HEK293 (cell line): Measurements from ENCODE around the gene CASK.

Experiments used
- CTCF ChIA-PET: fragments of 350-600 bp; formaldehyde crosslinking; extraction: SDS; loops from one replicate; lab custom pipeline; 2021; ENCODE audit warnings: antibody characterized with exemption; lab: Yijun Ruan, JAX
- POLR2A ChIA-PET: fragments of 300-600 bp; formaldehyde crosslinking; extraction: SDS; loops from one replicate; lab custom pipeline; 2020; ENCODE audit warnings: antibody characterized with exemption, inconsistent platforms; lab: Yijun Ruan, JAX
- H3K27ac ChIP-seq: fragments of 200-500 bp; sonication (Bioruptor generic); 2 replicates; pipeline ENCODE4 v1.5.1; 2014; ENCODE audit warnings: low read depth, low read length, control low read depth, inconsistent platforms; ENCODE audit errors: extremely low read depth
- H3K36me3 ChIP-seq, 2 experiments: fragments of 200-500 bp in 1 of 2; sonication (Bioruptor generic) in 1 of 2; 1 replicate in 1 of 2; 2 replicates in 1 of 2; pipeline ENCODE4 v1.5.1; 2014 to 2017; ENCODE audit warnings: inconsistent platforms in 2 of 2, low read length in 2 of 2; ENCODE audit not compliant: control insufficient read depth in 2 of 2, insufficient read depth in 1 of 2
- H3K4me1 ChIP-seq: fragments of 200-500 bp; sonication (Bioruptor generic); 2 replicates; pipeline ENCODE4 v1.5.1; 2014; ENCODE audit warnings: mild to moderate bottlenecking, low read length, inconsistent platforms; ENCODE audit not compliant: control insufficient read depth, insufficient read depth
- H3K4me3 ChIP-seq: 2 replicates; pipeline ENCODE4 v1.5.1; 2011; ENCODE audit warnings: low read depth, mild to moderate bottlenecking, control low read depth, low read length, moderate library complexity
- H3K9me3 ChIP-seq: fragments of 200-500 bp; sonication (Bioruptor generic); 2 replicates; pipeline ENCODE4 v1.5.1; 2014; ENCODE audit warnings: low read depth, low read length, inconsistent platforms; ENCODE audit not compliant: control insufficient read depth, insufficient read depth
- EGR2 ChIP-seq: fragments of 450-650 bp; formaldehyde crosslinking; IDR thresholded peaks from 2 replicates; pipeline ENCODE4 v1.5.1; 2016; ENCODE audit warnings: low read depth, missing biosample characterization, missing genetic modification characterization
- GLIS1 ChIP-seq: fragments of 450-650 bp; formaldehyde crosslinking; IDR thresholded peaks from 2 replicates; pipeline ENCODE4 v1.5.1; 2016; ENCODE audit warnings: missing biosample characterization, missing genetic modification characterization
- IKZF3 ChIP-seq: fragments of 450-650 bp; IDR thresholded peaks from 2 replicates; pipeline ENCODE4 v1.5.0; 2018; ENCODE audit warnings: missing biosample characterization, mild to moderate bottlenecking, missing genetic modification characterization, moderate library complexity
- KLF10 ChIP-seq: fragments of 450-650 bp; IDR thresholded peaks from 2 replicates; pipeline ENCODE4 v1.5.1; 2018; ENCODE audit warnings: missing biosample characterization, mild to moderate bottlenecking, missing genetic modification characterization
- KLF8 ChIP-seq: fragments of 450-650 bp; formaldehyde crosslinking; IDR thresholded peaks from 2 replicates; pipeline ENCODE4 v1.5.1; 2016; ENCODE audit warnings: missing biosample characterization, missing genetic modification characterization
- KLF9 ChIP-seq: fragments of 450-650 bp; formaldehyde crosslinking; IDR thresholded peaks from 2 replicates; pipeline ENCODE4 v1.5.1; 2016; ENCODE audit warnings: missing biosample characterization, missing genetic modification characterization, low read depth
- PATZ1 ChIP-seq: fragments of 450-650 bp; formaldehyde crosslinking; IDR thresholded peaks from 2 replicates; pipeline ENCODE4 v1.5.1; 2016; ENCODE audit warnings: missing biosample characterization, missing genetic modification characterization
- PBX3 ChIP-seq: sonication (generic); formaldehyde crosslinking; IDR thresholded peaks from 2 replicates; pipeline ENCODE4 v1.8.1; 2022; ENCODE audit warnings: mild to moderate bottlenecking, moderate library complexity, missing genetic modification reagents
- PRDM10 ChIP-seq: fragments of 450-650 bp; formaldehyde crosslinking; IDR thresholded peaks from 2 replicates; pipeline ENCODE4 v1.5.1; 2016; ENCODE audit warnings: missing biosample characterization, missing genetic modification characterization
- SP2 ChIP-seq: fragments of 450-650 bp; formaldehyde crosslinking; IDR thresholded peaks from 2 replicates; pipeline ENCODE4 v1.5.1; 2016; ENCODE audit warnings: missing biosample characterization, missing genetic modification characterization
- SP7 ChIP-seq: fragments of 450-650 bp; formaldehyde crosslinking; IDR thresholded peaks from 2 replicates; pipeline ENCODE4 v1.5.1; 2016; ENCODE audit warnings: missing biosample characterization, missing genetic modification characterization
- YY2 ChIP-seq: fragments of 450-650 bp; formaldehyde crosslinking; IDR thresholded peaks from 2 replicates; pipeline ENCODE4 v1.5.1; 2016; ENCODE audit warnings: missing biosample characterization, missing genetic modification characterization
- ZBTB20 ChIP-seq: fragments of 450-650 bp; formaldehyde crosslinking; IDR thresholded peaks from 2 replicates; pipeline ENCODE4 v1.5.1; 2016; ENCODE audit warnings: missing biosample characterization, missing genetic modification characterization
- ZBTB26 ChIP-seq: fragments of 450-650 bp; formaldehyde crosslinking; optimal IDR thresholded peaks from 2 replicates; pipeline ENCODE3; 2016; ENCODE audit warnings: missing biosample characterization, mild to moderate bottlenecking, missing genetic modification characterization
- ZBTB6 ChIP-seq: fragments of 450-650 bp; formaldehyde crosslinking; IDR thresholded peaks from 2 replicates; pipeline ENCODE4 v1.5.1; 2017; ENCODE audit warnings: missing biosample characterization, missing genetic modification characterization
- ZBTB8A ChIP-seq: fragments of 450-650 bp; formaldehyde crosslinking; IDR thresholded peaks from 2 replicates; pipeline ENCODE4 v1.5.1; 2016; ENCODE audit warnings: missing biosample characterization, missing genetic modification characterization
- ZFHX2 ChIP-seq: fragments of 450-650 bp; formaldehyde crosslinking; conservative IDR thresholded peaks from 2 replicates; pipeline ENCODE4 v1.5.1; 2016; ENCODE audit warnings: missing biosample characterization, missing genetic modification characterization
- ZFP3 ChIP-seq: fragments of 450-650 bp; formaldehyde crosslinking; IDR thresholded peaks from 2 replicates; pipeline ENCODE4 v1.5.1; 2016; ENCODE audit warnings: low read depth, missing biosample characterization, missing genetic modification characterization
- ZFP37 ChIP-seq: fragments of 450-650 bp; formaldehyde crosslinking; IDR thresholded peaks from 2 replicates; pipeline ENCODE4 v1.5.1; 2016; ENCODE audit warnings: missing biosample characterization, missing genetic modification characterization
- ZNF211 ChIP-seq: fragments of 450-650 bp; formaldehyde crosslinking; IDR thresholded peaks from 2 replicates; pipeline ENCODE4 v1.5.1; 2016; ENCODE audit warnings: low read depth, missing biosample characterization, missing genetic modification characterization
- ZNF341 ChIP-seq: fragments of 450-650 bp; formaldehyde crosslinking; IDR thresholded peaks from 2 replicates; pipeline ENCODE4; 2016; ENCODE audit warnings: low read depth, missing biosample characterization, missing genetic modification characterization
- ZNF513 ChIP-seq: fragments of 450-650 bp; IDR thresholded peaks from 2 replicates; pipeline ENCODE4 v1.5.1; 2018; ENCODE audit warnings: missing biosample characterization, missing genetic modification characterization
- ZNF692 ChIP-seq: fragments of 450-650 bp; formaldehyde crosslinking; IDR thresholded peaks from 2 replicates; pipeline ENCODE4 v1.5.1; 2016; ENCODE audit warnings: missing biosample characterization, missing genetic modification characterization
- ZNF701 ChIP-seq: fragments of 450-650 bp; formaldehyde crosslinking; IDR thresholded peaks from 2 replicates; pipeline ENCODE4 v1.5.1; 2016; ENCODE audit warnings: missing biosample characterization, missing genetic modification characterization

The CASK gene

GRCh38 chrX:41923211-41923977, at the start of gene CASK:
Gene CASK, minus strand, starts transcription at chrX:41923554. Its CDS starts 566 bp downstream, at chrX:41922988.
- CTCF ChIA-PET, result interaction anchor here (0.7 kb wide), 1 partner anchor 118 kb away, joined by 3 read pairs; no protein-coding TSS in a partner anchor
- TF ChIP-seq ZBTB6 (0 out of 2 replicates have a peak, but pooled peaks have one; percentile 10), ZFHX2 (tag by site-specific recombination) (peak; percentile 89), SP2 (tag by site-specific recombination) (peak; percentile 50), IKZF3 (tag by site-specific recombination) (0 out of 2 replicates have a peak, but pooled peaks have one; percentile 58), ZBTB8A (tag by site-specific recombination) (peak; percentile 88), ZNF701 (tag by site-specific recombination) (no peak), PBX3 (CRISPR knock-in tag) (peak; percentile 47; the same call in 1 of the 2 replicates), ZNF692 (tag by site-specific recombination) (0 out of 2 replicates have a peak, but pooled peaks have one; percentile 12), ZNF341 (tag by site-specific recombination) (peak; percentile 96), ZBTB20 (tag by site-specific recombination) (0 out of 2 replicates have a peak, but pooled peaks have one; percentile 3), ZFP3 (tag by site-specific recombination) (no peak), ZNF513 (tag by site-specific recombination) (no peak), ZFP37 (tag by site-specific recombination) (no peak), KLF9 (tag by site-specific recombination) (peak; percentile 79), ZNF211 (tag by site-specific recombination) (no peak), PATZ1 (tag by site-specific recombination) (0 out of 2 replicates have a peak, but pooled peaks have one; percentile 22), KLF10 (tag by site-specific recombination) (peak; percentile 58; the same call in 1 of the 2 replicates), ZBTB26 (tag by site-specific recombination) (peak; percentile 67), KLF8 (peak; percentile 37; the same call in 1 of the 2 replicates), SP7 (tag by site-specific recombination) (no peak), YY2 (tag by site-specific recombination) (no peak), PRDM10 (peak; percentile 79), EGR2 (tag by site-specific recombination) (peak; percentile 54; the same call in 1 of the 2 replicates), GLIS1 (tag by site-specific recombination) (0 out of 2 replicates have a peak, but pooled peaks have one; percentile 3)

More at GRCh38 chrX:41923211-41923977, at the start of gene CASK:
- no peaks in the 10 kb centered on the region for H3K9me3 ChIP-seq
- POLR2A ChIA-PET, result interaction anchor here (0.6 to 1.3 kb wide), 2 partner anchors 28 to 220 kb away, joined by 5 read pairs; no protein-coding TSS in a partner anchor
- H3K4me3 ChIP-seq, result peak within 1 kb of the TSS; percentile 58
- H3K36me3 ChIP-seq, result no peaks in the 10 kb centered on the region
- peak within 1 kb of the TSS; percentile 90 for H3K27ac ChIP-seq
- peaks cover 2% of the 10 kb centered on the region for H3K4me1 ChIP-seq
